Stimulated activated CD8-positive, alpha-beta memory T cell treated with anti-CD3 and anti-CD28 coated beads, Interleukin-15, amount 100 ng/mL, for 48 hours (primary cell): Measurements from ENCODE around the gene SFT2D3.

Source experiments
- DNase-seq, 2 donors: peaks; one replicate each; pipeline ENCODE4 v3.0.0-alpha.2; 2020; ENCODE audit warnings: low read depth in 2 of 2

The SFT2D3 gene, protein sequence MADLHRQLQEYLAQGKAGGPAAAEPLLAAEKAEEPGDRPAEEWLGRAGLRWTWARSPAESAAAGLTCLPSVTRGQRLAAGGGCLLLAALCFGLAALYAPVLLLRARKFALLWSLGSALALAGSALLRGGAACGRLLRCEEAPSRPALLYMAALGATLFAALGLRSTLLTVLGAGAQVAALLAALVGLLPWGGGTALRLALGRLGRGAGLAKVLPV

DNA sequence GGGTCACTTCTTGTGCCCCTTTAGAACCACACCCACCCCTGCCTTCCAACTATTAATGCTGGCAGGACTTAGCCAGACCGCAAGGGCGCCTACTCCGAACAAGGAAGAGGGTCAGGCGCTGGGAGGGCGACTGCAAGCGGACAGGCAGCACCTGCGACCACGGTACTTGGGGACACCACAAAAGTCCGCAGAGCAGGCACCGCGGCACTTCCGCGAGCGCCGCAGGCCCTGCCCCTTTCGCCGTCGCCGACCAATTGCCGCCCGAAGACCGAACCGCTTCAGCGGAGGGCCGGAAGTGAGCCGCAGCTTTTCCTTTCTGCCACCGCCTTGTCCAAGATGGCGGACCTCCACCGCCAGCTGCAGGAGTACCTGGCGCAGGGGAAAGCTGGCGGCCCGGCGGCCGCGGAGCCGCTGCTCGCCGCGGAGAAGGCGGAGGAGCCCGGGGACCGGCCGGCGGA is at the start of gene SFT2D3:
Gene SFT2D3, plus strand, starts transcription at position 305 of the 458 bp plus-strand sequence. Its CDS starts 32 bp downstream, at position 337.
- DNase-seq: peak; percentile 86 to 87

DNA sequence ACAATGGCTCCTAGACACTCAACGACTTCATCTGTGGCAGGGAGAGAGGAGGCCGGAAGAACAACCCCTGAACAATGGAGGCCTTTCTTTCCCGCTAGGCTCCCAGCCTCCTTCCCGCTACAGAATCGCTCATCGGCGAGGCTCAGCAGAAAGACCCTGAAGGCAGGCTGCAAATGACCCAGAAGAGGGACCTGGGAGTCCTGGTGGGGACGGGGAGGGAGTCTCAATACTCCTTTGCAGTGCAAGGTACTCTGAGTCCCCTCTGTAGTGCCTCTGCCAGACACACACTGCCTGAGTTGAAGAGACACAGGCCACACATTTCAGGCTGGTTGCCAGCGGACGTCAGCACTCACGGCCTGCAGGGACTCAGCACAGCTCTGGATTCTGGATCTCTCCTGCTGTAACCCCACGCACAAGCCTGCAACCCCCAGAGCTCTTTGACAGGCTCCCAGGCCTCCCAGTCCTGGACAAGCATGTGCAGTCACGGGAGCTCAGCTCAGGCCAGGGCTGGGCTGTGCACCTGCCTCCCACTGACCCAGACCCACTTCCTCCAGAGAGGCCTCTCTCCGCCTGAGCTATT is 49.2 kb upstream of the SFT2D3 start:
- DNase-seq: no peak

DNA sequence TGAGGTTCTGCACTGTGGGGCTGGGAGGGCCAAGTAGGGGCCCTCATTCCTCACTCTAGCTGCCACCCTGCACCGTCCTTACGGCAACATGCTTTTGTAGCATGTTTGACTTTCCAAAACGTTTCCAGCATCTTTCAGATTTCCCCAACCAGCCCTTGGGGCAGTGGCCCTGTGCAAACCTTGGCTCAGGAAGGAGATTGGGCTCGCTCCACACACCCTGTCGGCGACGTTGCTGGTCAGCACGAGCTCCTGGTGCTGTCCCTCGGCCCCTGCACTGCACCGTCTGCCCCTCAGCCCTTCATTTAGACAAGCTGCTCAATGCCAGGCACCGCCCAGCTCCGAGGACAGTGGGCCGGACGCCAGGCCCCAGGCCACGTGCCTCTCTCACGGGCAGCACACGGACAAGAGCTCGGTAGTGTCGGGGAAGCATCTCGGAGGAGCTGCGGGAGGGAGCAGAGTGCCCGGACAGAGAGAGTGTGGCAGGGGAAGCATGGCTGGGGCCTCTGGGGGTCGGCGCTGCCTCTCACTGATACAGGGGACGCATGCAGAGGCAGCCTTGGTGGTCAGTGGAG is 48.4 kb upstream of the SFT2D3 start:
- DNase-seq: no peak

DNA sequence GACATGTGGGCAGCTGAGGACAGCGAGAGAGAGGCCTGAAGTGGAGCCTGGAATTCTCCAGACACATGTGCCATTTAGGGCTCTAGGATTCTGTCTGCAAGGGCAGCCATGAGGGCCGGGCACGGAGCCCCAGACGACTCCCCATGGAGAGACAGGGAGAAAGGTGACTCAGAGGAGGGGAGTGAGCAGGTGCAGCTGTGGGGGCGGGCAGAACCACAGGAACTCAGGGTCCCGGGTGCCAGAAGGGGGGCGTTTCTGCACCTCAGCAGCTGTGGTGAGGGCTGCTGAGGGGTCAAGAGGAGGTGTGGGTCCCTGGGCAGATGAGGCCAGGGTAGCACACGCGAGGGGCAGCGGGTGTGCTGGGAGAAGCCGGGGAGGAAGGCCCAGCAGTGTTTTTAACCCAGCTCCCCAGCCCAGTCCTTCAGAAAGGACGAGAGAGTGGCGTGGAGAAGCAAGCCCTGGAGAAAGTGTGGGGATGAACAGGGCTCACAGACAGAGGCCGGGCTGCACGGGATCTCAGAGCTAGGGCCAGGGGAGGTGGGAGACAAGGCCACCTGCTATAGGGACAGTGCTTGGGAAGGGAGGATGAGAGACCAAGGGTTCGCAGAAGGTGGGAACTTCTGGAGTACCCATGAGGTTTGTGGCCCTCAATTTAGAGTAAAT is 47.7 kb upstream of the SFT2D3 start:
- no peak for DNase-seq

DNA sequence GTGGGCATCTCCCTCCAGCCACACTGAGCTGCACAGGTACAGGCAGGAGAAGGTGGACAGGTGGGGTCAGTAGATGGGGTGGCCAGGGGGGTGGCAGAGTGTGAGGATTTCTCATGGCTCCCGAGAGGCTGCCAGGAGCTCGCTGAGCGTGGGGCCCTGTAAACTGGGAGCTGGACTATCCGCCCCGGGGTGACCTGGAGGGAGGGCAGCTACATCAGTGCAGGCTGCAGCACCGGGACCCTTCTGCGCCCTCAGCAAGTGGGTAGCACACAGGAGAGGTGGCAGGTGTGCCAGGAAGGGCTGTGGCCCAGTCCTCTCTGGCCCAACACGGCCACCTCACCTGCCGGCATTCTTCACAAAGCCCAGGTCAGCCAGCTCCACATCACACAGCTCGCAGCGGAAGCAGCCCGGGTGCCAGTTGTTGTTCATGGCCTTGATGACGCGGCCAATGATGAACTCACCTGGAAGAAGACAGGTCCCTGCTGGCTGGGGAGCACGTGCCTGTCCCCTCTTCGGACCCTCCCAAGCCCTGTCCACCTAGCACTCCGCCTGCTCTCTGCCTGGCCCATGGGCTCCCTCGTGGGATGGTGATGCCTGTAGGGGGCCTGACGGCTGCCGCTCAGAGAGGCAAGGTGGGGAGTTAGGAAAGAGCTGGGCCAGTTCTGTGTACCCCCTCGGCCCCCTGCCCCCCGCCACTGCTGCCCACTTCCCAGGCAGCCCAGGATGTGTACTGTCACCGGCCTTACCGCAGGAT is 47.0 kb upstream of the SFT2D3 start:
- no peak for DNase-seq

DNA sequence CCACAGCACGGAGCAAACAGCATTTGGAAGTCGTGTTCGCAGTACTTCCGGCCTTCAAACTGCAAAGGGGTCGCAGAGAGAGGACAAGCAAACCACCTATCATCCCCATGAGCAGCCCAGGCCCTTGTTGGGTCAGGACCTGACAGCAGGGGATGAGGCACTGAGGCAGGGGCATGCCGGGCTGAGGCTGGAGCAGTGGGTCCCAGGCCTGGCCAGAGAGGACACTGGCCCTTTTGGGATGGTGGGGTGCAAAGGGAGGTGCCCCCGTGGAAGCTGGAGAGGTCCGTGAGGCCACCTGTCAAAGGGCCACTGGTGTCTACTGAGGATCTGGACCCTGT is 46.5 kb upstream of the SFT2D3 start:
- no peak for DNase-seq

DNA sequence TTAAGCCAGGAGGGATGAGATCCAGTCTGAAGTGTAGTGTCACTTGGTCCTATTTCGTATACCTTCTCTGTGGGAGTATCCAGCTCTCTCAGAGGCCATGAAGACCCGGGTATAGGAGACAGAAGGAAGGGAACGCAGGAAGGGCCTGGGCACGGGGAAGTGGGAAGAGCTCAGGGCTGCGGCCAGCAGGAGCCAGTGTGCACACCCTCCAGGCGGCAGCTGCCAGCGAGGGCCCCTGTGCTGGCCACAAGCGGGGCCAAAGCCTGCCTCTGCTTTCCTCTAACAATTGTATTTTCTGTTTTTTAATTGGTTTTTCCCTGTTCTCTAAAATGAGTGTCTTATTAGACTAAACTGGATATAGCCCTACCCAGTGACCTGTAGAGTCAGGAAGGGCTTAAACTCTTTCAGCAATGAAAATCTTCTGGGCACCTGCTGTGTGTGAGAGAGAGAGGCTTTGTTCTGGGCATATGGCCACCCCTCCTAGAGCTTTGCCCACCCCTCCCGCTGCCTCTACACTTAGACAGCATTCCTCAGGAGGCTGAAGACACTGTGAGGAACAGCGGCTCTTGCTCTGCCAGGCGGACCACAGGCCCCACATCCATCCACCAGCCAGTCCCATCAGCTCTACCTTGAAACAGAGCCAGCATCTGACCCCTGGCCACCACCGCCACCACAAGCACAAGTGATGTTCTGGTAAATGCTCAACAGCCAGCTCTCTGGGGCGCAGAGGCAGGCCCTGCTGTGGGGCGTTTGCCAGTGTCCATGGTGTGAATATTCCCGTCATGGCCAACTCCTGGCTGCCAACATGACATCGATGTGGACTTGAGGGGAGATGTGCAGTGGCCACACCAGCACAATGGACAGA is 45.9 kb upstream of the SFT2D3 start:
- no peak for DNase-seq

DNA sequence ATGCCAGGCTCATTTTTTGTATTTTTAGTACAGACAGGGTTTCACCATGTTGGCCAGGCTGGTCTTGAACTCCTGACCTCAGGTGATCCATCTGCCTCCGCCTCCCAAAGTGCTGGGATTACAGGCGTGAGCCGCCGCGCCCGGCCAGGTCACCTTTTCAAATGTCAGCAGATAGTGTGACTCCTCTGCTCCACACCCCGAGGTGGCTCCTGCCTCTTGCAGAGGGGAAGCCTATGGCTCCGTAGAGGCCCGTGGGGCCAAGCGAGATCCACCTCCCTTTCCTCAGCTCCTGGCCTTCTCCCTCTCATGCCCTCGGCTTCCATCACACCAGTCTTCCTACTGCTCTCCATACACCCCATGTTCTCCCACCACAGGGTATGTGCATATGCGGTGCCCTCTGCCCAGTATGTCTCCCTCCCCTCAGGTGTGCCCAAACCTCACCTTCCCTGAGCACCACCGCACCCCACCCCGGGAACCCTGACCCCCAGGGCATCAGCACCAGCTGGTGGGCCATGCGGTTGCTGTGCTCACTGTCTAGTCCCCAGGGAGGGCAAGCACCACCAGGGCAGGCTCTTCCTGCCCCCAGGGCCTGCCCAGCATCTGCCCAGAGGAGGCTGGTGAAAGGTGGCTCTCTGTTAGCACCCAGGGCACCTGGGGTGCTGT is 44.6 kb upstream of the SFT2D3 start:
- no peak for DNase-seq

DNA sequence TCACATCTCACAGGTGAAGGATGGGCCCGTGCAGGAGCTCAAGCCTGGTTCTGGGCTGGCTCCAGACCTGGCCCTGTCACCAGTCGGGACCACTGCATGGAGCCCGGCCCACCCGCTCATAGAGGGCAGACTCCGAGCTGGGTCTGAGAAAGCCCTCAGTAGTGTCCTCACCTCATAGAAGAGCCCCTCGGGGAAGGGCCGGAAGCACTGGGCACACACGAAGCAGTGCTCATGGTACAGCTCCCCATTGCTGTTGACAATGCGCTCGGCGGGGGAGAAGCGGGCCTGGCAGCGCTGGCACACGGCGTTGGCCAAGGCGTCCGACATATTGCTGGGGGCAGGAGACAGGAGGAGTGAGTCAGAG is 44.1 kb upstream of the SFT2D3 start:
- no peak for DNase-seq

DNA sequence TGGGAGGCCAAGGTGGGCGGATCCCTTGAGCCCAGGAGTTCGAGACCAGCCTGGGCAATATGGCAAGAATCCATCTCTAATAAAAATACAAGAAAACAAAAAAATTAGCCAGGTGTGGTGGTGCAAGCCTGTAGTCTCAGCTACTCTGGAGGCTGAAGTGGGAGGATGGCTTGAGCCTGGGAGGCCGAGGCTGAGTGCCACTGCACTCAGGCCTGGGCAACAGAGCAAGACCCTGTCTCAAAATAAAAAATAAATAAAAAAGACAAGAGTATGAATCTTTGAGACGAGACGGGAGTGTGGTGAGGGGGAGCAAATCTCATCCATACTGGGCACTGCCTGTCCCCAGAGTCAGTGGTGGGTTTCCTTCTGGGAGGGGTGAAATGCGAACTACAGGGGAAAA is 43.2 kb upstream of the SFT2D3 start:
- no peak for DNase-seq

DNA sequence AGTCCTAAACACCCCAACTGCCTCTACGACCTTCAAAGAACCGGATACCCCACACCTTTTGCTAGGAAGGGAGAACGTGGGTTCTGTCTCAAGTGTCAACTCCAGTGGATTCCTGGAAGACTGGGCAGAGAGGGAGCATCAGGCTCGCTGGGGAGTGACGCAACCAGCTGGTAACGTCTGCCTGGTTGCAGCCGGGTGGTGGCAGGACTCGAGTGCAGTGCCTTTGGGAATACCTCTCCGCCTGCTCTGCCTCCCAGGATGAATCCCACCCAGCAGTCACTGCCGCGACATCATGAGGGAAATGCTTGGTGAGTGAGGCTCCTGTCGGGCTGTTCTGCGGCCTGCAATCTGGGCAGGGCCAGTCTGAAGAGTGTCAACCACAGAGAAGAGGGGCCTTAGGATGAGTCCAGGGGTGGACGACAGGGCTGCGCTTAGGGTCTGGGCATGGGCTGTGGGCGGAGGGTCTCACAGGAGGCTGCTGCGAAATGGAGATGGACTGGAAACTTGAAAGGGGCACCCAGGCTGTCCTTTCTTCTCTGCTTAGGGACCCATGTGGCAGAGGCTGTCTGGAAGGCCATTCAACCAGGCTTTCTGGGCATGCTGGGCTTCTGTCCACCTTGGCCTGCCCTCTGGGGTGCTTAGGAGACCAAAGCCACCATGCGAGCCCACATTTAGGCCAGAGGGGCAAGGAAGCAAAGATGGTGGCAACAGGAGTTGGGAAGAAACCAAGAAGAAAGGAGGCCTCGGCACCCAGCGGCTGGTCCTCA is 42.5 kb upstream of the SFT2D3 start:
- DNase-seq: no peak

DNA sequence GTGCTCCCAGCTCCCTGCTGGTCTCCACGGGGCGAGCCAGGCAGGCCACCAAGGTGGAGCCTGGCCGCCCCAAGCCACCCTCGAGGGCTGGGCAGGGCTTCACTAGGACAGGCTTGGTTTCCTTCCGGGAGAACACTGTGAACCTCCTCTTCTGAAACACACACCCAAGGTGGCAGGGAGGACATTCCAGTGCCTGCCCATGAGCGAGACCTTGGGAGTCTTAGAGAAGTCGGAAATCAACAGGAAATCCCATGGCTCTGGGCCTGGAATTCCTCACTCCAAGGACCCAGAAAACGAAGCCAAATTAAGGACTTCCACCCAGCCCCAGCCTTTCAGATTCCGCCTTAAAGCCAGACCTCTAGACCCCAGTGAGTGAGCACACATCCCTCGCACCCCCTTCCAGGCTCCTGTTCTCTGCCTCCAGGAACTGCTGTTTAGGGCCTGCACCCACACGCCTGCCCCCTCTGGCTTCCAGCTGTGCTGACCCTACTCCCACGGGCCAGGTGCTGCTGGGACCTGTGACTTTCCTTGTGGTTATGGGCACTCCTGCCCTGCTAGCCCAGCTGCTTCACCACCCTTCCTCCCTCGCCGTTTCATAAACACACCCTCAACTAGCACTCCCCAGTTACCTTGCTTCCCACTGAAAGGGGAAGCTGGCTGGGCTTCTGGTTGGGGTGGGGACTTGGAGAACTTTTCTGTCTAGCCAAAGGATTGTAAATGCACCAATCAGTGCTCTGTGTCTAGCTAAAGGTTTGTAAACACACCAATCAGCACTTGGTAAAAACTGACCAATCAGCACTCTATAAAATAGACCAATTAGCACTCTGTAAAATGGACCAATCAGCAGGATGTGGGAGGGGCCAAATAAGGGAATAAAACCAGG is 41.6 kb upstream of the SFT2D3 start:
- no peak for DNase-seq

DNA sequence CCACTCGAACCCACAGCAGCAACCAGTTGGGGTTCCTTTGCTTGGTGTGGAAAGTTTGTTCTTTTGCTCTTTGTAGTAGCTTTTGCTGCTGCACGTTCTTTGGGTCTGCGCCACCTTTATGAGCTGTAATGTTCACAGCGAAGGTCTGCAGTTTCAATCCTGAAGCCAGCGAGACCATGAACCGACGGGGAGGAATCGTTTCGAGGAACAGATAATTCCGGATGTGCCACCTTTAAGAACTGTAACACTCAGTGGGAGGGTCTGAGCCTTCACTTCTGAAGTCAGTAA is 41.1 kb upstream of the SFT2D3 start:
- DNase-seq: no peak

DNA sequence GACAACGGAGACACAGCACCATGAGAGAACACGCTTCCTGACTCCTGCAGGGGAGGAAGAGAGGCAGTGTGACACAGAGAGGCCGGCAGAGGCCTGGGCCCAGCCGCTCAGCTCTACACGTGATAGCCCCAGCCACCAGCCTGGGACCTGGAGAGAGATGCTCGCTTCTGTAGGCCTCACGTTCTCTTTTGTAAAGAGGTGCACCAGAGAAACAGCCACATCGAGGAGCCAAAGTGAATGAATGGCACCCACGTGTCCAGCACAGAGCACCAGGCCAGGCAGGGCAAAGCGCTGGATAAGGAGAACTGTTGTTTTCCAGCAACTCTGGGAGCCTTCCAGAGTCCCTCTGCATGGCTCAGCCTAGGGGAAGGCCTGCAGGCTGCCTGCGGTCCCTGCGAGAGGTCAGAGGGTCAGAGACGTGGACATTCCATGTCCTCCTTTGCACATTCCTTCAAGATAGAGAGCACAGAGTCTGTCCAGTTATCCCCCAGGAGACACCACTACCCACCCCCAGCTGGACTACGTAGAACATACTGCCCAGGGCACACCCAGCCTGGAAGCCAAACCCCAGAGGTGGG is 40.1 kb upstream of the SFT2D3 start:
- DNase-seq: no peak

DNA sequence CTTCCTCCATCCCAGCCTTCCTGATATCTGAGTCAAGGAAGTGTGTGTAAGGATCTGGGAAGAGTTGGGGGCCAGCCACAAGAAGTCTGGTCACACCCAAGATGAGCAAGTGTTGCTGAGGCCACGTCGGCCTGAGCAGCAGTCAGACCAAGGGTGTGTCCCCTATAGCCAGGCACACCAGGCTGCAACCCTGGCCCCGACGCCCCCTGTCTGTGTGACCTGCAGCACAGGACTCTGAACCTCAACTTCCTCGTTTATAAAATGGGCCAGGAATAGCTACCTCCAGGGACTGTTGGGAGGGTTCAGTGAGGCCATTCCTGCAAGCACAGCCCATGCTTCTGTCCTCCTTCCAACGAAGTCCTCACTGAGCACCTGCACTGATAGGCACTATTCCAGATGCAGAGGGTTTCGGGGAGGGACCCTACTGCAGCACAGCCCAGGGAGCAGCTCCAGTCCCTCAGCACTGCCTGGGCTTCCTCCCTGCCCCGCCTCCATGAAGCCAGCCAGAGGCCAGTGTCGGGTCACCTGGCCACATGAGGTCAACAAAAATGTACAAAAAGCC is 39.3 kb upstream of the SFT2D3 start:
- no peak for DNase-seq

DNA sequence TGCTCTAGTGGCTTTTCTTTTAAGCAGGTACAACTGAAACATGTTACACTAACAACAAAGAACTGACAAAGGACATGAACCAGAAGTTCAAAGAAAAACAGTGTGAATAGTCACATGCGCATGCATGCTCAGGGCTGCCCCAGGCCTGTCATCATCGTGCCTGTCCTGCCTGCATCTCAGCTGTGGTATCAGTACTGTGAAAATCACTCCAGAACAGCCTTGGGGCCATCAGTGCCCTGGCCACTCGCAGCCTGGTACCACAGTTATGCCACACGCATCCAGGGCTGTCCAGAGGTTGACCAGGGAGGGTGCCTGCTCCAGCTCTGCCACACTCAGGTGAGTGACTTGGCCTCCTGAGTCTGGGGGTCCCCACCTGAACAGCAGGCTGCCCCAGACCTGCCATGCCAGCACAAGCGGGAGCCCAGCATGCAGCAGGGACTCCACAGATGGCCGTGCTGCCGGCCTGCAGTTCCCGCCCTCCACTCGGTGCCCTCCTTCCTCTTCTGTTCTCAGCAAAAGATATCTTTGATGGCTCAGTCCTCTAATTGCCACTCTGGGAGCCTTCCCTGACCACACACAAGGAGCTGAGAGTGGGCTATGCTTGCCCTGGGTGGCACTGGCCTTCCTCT is 38.2 kb upstream of the SFT2D3 start:
- DNase-seq: no peak

DNA sequence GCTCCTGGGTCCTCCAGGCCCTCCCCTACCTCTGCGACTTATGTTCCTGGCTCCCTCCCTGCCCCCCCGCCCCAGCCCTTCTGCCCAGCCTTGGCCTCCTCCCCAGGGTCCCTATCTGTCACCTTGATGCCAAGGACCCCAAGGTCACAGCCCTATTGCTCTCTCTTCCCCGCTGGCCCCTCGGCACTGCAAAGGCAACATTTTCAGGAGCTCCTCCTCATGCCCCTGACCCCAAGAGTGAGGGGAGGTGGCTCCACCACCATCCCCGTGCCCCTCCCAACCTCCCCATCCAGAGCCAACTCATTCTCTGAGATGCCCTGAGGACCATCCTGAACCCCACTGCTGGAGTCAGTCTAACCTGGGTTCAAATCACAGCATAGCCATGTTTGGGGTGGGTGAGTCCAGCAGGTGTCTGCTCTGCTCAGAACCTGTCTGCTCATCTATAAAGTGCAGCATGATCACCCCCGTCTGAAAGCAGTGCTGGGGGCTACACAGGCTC is 37.7 kb upstream of the SFT2D3 start:
- no peak for DNase-seq
